SU-DHL-6 (cell line): ENCODE results near the gene RBFOX1.

ENCODE experiments used
- CTCF ChIP-seq: fragments of 200-600 bp; sonication (generic); IDR thresholded peaks from one replicate; pipeline ENCODE4 v1.5.1; 2017; ENCODE audit warnings: antibody characterized with exemption, mild to moderate bottlenecking, low read length, moderate library complexity; ENCODE audit not compliant: insufficient read depth, poor library complexity, severe bottlenecking
- EZH2phosphoT487 ChIP-seq: fragments of 200-600 bp; sonication (generic), shearing (Covaris generic); conservative IDR thresholded peaks from 2 replicates; pipeline ENCODE4 v1.6.1; 2018; ENCODE audit warnings: mild to moderate bottlenecking, antibody characterized with exemption, low read length, moderate library complexity, mixed read lengths

DNA sequence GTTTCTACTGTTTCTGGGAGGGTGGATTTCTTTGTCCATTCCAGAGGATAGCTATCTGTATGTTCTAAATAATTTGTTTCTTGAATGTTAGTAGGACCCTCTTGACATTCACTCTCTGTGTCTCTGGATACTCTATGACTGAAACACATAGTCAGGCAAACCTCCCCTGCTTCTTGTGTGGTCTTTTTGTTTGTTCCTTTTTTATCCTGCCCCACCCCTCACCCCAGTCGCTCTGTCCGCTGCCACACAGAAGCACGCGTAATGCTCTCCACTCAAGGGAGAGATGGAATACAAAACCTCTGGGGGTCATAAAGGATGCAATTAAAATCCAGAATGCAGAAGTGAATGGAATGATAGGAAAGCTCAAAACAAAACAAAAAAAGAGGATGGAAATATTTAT, 253.1 kb downstream of the RBFOX1 start:
- no peak for TF ChIP-seq EZH2phosphoT487
- no peak for TF ChIP-seq CTCF
